Measurements from ENCODE around the gene TBC1D5.

- TF ChIP-seq, protein P1, sequence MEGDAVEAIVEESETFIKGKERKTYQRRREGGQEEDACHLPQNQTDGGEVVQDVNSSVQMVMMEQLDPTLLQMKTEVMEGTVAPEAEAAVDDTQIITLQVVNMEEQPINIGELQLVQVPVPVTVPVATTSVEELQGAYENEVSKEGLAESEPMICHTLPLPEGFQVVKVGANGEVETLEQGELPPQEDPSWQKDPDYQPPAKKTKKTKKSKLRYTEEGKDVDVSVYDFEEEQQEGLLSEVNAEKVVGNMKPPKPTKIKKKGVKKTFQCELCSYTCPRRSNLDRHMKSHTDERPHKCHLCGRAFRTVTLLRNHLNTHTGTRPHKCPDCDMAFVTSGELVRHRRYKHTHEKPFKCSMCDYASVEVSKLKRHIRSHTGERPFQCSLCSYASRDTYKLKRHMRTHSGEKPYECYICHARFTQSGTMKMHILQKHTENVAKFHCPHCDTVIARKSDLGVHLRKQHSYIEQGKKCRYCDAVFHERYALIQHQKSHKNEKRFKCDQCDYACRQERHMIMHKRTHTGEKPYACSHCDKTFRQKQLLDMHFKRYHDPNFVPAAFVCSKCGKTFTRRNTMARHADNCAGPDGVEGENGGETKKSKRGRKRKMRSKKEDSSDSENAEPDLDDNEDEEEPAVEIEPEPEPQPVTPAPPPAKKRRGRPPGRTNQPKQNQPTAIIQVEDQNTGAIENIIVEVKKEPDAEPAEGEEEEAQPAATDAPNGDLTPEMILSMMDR (IDR thresholded peaks at IDR 0.05): no peak
- TF ChIP-seq EZH2 (IDR thresholded peaks at IDR 0.05) (no peak), EZH2phosphoT487 (IDR thresholded peaks at IDR 0.05) (no peak)
These were observed 586.5 kb downstream of the TBC1D5 start for GRCh38 chr3:17155951-17156350.

All from neural progenitor cell (in vitro differentiated cells).